Epidermal melanocyte (primary cell): ENCODE measurements around the gene SLCO2A1.

Source experiments
- DNase-seq: peaks from one replicate; pipeline ENCODE4 v3.0.0; 2011; ENCODE audit warnings: low spot score; ENCODE audit not compliant: insufficient read length

SLCO2A1 gene

DNA sequence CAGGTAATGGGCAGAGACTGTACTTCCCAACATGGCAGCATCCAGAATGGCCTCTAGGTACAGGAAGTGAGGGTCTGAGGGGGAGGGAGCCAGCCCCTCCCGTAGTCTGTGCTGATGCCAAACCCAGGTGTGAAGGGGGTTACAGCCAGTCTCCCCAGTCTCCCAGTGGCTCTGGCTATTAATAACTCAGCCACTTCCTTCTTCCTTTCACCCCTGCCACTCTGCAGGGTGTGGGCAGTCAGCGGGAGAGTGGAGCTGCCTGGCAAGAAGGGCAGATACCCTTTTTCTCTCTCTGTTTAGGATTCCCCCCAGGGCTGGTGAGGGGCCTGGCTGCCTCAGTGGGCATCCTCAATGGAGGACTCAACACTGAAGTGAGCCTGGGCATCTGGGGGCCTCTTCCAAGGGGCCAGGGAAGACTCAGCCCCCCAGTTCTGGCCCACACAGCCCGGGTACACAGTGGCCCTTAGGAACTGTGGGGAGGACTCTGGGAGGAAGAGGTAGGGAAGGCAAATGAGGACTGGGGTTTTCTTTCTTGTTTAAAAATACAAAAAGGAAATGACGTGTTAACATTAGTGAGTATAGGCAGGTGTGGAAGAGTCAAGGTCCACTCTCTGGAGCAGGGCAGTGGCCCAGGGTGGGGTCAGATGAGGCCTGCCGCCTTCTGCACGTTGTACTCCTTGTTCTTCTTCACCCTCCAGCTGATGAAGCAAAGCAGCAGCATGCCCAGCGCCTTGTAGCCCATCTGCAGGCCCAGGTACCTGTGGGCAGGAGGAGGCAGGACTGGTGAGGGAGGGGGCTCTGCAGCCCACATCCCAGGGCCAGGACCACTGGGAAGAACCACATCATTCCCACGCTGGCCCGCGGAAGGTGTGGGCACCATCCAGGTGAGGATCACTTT is 95.4 kb downstream of the SLCO2A1 start:
- no peak for DNase-seq

DNA sequence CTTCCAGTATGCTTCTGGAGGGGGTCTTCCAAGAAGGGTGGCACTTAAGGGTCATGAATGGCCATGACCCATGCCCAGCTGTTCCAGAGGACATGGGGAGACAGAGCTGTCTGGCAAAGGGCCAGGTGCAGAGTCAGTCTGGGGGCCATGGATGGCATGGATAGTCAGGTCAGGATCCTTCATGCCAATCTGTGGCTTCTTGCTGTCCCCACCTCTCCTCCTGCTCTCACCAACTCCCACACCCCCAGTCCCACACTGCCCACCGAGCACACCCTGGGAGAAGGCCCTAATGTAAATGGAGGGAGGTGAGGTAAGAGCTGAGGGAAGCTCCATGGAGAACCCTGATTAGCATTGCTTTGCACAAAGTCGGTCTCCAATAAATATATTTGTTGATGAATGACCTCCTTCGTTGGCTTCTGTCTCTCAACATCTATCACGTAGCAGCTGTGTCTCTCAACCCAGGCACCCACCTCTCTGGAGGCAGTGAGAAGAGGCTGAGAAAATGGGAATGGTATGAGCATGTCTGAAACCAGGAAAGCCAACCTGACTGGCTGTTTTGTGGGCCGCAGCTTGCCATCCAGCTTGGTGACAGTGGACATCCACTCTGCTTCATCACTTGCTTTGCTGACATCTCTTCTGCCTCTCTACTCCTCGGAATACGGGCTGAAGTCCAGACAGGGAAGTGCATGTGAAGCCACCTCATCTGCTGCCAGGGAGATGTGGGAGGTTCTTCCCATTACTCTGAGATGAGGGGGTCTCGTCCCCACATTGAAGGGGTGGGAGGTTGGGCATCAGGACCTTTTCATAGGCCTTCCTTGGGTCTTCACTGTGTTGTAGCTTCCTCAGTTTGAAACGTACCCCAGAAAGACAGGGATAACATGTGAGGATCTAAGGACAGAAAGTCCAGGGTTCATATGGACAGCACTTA is 96.4 kb downstream of the SLCO2A1 start:
- DNase-seq: no peak

DNA sequence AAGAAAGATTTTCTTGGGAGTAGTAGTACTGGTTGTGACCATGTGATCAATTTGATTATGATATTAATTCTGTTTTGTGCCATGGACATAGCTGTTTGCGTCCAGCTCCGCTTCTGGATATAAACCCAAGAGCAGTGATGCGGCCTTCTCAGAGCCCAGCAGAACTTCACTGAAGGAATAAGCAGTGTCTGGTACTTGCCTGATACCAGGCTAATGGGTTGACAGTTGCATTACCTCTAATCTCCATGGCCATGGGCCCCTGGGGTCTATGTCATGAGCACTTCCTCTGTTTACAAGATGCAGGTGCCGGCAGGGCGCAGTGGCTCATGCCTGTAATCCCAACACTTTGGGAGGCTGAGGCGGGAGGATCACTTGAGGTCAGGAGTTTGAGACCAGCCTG is 97.7 kb downstream of the SLCO2A1 start:
- no peak for DNase-seq

DNA sequence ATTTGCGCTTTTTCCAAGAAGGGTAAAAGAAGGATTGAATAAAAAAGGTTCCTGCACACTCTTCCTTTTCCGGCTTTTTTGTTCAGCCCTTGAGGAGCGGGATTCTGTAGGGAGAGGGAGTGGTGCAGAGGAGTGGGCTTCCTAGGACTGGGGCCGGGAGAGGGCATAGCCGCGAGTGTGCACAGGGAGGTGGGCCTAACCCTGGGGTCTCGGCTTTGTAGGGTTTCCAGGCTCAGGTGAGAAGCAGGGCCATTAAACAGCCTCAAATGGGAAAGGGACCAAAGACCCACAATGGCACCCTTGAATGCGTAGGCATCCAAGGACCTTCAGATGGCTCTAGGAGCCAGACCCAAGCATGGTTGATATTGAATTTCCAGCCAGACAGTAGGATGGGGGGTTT is 98.6 kb downstream of the SLCO2A1 start:
- no peak for DNase-seq

DNA sequence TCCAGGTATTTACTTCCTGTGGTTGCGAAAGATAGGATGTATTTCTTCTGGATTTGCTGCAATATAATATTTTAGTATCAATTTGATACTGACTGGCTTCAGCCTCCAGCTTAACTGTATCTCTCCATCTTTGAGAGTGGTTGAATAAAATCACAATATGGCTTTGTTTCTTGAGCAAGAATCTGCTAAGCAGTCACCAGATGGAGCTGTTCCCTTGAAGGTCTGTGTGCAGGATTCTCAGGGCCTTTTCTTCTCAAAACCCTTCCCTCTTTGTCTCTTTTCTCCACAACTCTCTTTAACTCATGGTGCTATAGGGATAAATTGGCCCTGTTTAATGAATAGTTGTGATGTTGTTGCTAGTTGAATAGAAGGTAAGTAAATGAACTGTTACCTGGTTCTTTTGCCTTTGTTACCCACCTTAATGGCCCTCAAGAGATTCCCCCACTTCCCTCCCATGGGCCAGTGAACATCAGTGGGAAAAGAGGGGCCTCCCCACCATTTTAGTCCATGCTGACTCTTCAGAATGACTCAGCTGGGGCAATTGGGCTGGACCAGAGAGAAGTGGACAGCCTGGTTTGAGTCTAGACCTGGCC is 99.3 kb downstream of the SLCO2A1 start:
- peak; percentile 48 for DNase-seq

DNA sequence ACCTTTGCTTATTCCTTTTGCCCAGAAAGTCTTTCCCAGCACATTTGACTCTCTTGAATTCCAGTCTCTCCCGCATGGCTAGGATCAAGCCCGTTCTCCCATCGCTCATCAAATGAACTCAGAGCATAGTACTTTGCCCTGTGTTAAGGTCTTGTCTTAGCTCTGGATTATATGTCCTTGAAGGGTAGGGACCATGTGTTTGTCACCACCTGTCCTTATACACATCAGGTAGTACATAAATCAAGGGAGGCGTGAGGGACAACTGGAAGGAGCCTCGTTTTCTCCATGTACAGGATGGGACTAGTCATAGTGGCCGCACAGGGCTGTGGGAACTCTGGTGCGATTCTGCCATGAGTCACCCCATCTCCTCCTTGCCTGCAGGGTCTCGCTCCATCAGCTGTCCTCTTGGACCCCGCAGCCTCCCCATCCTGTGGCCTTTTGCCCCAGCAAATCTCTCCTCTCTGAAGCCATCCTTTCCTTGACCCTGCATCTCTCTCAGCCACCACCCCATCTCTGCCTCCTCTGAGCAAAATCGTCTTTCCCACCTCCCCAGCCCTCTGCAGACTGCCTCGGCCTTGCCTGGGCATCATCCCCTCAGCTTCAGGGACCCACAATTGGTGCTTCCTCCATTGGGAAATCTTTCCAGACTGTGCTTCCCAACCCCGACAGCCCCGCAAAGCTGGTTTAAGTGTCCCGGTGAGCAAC is 100.7 kb downstream of the SLCO2A1 start:
- no peak for DNase-seq

DNA sequence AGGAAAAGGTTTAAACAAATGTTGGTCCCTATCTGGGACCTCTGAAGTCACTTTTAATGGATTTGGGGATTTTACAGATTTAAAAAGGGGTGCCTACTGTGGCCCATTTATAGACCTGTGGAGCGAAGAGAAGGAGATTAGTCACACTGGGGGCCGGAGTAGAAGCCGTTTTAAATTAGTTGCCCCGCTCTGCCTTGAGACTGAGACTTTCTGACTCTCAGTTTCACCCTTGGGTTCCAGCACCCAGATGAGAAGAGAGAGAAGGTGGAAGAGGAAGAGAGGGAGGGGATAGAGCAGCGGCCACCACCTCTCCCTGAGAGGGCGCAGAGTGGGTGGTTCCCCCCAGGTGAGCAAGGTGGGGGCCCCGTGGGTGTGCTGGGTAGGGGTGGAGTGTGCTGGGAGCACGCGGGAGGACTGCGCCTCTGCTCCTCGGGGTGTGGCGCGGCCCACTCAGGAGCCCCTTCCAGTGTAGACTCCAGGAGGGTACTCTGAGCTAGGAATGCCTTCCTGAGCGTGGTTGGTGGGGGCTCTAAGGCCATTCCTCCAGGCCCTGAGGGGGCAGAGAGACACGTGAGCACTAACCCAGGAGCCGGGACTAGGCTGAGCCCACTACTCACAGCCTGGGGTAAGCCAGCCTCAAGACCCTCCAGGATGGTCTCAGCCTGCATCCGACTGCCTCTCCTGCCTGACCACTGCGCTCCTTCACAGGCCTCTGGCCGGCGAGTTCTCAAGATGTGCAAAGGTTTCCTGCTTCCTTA is 101.4 kb downstream of the SLCO2A1 start:
- DNase-seq: no peak

DNA sequence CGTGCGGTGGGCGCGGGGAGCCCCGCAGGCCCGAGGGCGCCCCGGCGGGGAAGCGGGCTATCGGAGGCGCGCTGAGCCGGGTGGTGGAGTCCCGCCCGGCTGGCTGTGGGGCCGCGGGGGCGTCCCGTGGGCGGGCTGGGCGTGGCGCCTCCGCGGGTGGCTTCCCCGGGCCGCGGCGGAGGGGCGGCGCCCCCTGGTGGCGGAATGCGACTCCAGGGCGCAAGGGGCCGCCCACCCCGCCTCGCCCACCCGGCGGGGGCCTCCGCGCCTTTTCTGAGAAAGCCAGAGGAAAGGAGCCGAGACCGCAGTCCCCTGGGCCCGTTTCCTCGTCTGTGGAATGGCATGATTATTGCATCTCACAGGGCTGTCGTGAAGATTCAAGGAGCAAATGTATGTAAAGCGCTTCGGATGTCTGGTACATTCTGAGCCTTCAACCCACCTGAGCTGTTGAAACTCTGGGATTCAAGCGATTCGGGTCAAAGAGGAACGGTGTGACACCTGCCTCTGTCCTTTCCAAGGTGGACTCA is 102.1 kb downstream of the SLCO2A1 start:
- DNase-seq: peak; percentile 66

DNA sequence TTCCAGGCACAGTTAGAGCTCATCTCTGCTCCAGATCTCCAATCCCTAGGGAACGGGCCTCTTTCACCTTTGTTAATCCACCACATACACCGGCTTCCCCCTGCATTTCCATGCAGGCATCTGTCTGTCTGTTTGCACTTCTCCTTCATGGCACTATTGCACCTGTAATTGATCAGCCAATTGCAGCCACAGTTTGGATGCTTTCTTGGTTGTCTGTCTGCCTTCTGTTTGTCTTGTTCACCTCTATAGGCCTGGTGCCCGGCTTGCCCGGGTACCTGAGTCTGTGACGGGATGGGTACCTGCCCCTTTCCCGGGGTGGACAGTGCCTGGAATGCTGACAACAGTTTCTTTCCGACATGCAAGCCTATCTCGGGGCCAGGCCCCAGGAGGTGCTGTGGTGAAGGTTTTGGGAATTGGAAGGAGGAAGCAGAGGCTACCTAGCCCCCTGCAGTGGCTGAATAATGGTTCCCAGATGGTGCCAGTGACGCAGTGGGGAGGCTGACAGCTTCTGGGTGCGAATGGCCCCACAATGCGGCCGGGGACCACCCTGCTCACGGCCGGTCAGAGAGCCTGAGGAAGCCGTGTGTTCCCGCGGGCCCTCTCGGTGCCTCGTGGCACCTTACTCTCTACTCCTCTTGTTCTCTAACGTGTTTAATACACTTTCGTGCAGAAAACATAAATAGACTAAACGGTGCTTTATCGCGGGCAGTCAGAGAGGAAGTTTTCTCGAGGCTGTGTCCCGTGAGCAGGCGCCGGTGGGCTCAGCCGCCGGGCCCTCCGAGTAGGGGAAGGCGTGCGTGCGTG is 102.8 kb downstream of the SLCO2A1 start:
- no peak for DNase-seq

DNA sequence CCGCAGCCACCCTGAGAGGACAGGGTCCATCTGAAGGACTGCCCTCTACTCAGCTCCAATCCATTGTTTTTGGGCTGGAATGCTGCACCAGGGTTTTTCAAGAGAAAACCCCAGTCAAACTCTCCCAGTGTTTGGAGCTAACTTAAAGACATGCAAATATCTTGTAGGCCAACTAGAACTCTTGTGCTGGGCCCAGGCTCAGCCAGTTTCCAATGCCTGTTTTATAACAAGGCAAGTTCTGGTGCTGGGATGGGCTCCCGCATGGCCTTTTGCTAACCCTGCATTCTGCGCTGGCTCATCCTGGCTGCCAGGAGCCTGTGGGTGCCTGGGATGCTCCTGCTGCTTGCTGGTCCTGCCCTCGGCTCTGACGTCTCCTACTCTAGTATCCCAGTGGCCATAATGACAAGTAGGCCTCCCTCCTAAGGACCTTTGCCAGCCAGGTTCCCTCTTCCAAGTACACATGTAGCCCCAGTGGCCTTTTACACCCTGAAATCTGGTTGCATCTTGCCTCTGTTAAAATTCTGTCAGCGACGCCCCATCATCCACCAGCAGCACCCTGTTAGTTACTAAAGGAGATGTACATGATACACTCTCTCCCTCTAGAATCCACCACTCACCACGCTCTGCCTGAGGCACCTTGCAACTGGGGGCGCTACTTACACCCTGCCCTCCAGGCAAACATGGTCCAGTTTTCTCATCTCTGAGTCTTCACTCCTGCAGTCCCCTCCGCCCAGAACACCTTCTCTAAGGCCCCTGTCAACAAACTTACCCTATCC is 103.6 kb downstream of the SLCO2A1 start:
- DNase-seq: no peak

DNA sequence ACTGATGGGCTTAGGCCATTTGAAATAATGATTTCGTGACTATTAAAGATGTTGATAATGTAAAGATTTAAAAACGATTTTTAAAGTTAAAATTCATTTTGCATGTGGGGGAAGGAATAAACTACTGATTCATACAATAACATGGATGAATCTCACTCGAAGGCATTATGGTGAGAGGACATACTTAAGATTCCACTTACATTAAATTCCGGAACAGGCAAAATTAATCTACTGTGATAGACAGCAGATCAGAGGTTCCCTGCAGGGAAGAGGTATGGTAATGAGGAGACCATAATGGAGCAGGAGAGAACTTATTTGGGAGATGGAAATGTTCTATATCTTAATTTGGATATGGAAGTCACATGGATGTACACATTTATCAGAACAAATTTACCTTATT is 105.7 kb downstream of the SLCO2A1 start:
- DNase-seq: no peak

DNA sequence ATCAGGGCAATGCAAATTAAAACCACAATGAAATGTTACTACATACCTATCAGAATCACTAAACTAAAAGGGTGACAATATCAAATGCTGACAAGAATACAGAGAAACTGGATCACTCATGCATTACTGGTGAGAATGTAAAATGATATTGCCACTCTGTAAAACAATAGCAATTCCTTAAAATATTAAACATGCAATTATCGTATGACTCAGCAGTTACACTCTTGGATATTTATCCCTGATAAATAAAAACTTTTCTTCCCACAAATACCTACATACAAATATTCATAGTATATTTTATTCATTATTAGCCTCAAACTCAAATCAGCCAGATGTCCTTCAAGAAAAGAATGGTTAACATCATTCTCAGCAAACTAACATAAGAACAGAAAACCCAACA is 108.1 kb downstream of the SLCO2A1 start:
- no peak for DNase-seq

DNA sequence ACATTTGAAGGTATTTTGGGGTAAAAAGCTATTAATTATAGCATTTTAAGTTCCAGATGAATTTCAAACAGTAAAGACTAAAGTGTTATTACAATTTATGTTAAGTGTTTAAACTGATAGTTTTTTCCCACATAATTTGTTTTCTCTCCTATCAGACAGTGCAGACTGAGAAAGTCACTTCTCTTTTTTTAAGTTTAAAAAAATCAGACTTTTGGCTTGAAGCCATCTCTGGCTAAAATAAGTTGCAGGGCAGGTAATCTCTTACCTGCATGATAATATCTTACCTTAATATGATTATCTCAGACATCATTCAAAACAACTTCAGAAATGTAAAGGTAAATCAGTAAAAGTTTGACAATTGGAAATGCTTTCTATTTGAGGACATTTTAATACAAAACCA is 112.6 kb downstream of the SLCO2A1 start:
- DNase-seq: no peak

DNA sequence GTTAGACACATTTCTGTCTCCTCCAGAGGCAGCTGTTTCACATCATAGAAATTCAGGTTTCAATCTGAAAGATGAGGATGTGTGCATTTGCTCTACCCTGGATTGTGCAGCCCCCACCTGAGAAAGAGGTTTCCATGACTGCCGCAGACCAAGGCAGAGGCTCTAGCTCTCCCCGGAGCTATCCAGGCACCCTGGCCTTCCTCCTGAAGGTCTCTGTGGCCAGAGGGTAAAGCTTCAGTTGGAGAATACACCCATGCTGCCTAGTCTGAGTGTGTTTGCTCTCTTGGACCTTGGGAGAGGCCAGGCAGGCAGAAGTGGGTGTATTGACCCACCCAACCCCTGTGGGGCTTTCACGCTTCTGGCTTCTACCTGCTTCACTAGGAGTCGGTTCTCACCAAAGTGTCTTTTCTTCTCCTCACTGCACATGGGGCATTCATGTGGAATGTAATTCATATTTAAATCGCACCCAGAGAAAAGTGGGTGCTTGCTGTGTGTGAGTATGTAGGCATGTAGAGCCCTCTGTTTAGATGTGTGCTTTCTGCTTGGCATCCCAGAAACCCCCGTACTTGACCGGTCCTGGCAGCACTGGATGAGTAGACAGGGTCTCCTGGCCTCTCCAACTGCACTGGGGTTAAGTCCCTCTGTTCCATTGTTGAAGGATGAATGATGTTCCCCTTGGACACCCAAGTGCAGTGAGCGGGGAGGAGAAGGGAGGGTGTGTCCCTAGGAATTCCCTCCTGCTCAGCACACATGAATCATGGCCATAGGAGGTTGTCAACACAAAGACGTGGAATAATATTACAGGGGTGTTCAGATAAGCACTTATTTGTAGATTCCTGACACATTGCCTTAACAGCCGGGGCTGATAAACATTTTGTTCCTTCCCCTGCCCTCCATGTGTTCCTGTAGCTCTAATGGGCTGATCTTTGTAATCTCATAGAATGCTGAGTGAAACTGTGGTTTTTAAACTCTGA is 113.8 kb downstream of the SLCO2A1 start:
- no peak for DNase-seq

DNA sequence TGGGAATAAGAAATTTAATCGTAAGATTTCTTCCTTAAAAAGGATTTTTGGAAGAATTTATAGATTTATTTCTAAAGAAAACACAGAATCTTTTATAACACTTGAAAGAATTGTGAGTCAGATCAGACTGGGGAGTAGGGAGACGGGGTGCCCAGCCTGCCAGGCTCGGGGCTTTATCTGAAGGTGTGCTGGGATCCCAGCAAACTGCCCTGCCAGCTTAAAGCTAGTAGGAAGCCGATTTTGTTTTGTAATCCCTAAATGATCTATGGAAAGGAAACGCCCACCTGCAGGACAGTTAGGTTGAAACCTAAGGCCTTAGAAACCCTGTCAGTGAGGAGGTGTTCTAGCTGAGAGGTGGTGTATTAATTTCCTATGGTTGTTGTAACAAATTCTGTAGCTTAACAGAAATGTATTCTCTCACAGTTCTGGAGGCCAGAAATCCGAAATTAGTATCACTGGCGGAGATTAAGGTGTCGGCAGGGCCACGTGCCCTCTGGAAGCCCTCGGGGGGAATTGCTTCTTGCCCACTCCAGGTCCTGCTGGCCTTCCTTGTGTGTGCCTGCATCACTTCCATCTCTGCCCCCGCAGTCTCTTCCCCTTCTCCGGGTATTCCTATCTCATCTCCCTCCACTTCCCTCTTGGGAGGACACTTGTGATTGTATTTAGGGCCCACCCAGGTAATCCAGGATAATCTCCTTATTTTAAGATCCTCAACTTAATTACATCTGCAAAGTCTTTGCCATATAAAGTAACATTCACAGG is 114.7 kb downstream of the SLCO2A1 start:
- no peak for DNase-seq

DNA sequence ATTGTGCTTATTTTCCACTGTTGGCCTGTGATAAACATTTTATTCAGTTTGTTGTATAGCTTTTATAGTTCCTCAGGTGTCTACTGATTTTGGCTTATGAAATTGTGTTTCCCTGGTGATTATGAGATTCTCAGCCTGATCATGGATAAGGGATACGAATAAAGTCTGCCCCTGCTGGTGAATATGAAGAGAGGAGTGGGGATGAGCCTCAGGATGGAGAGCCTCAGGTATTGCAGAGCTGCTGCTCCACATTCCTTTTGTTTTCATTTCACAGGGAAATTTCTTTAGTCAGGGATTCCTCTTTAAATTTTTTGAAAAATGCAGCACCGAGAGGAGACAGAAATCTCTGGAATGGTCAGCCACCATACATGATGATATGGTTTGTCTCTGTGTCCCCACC is 119.3 kb downstream of the SLCO2A1 start:
- DNase-seq: no peak

DNA sequence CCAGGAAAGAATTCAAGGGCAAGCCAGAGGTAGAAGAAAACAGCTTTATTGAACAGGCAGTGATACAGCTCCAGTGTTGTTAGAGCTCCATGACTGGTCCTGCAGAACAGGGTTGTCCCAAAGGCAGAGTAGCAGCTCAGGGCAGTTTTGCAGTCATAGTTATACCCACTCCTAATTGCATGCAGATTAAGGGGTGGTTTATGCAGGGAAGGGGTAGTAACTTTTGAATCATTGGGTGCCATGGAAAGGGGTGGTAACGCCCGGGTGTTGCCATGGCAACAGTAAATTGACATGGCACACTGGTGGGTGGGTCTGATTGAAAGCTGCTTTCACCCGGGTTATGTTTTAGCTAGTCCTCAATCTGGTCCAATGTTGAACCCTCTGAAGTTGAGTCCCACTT is 124.3 kb downstream of the SLCO2A1 start:
- DNase-seq: no peak
